HepG2 (cell line): ENCODE results near the gene PBX4. TPM values are rescaled to one million over a fixed set of nuclear protein-coding genes. Genes with fewer than 3 reads are reported as not detected.
A peak's percentile ranks its signal among the peaks of the same experiment; 100 is the strongest.

ENCODE experiments used
- ATAC-seq: fragments of 200-7000 bp; cut with Tn5 transposase; 3 replicates; pipeline ENCODE4 v1.9.1; 2020; ENCODE audit warnings: mild to moderate bottlenecking, moderate library complexity
- BruUV-seq: library from RNA; stranded (reverse); fragments of 400-500 nt; replicated peaks from 2 replicates; lab custom pipeline; 2021; lab: Mats Ljungman, UMichigan
- CTCF ChIA-PET: fragments of 300-600 bp; formaldehyde crosslinking; extraction: SDS; loops from one replicate; lab custom pipeline; 2021; ENCODE audit warnings: low total read pairs, inconsistent platforms, low intra/inter-chr PET ratio; lab: Yijun Ruan, JAX
- POLR2A ChIA-PET: fragments of 350-600 bp; sonication (Branson Sonifier 250); formaldehyde crosslinking; loops from one replicate; lab custom pipeline; 2020; ENCODE audit warnings: antibody characterized with exemption, inconsistent platforms; lab: Yijun Ruan, JAX
- DNase-seq: peaks from one replicate; pipeline ENCODE4 v3.0.0-alpha.2; 2015; ENCODE audit warnings: low spot score
- FAIRE-seq: peaks from 3 replicates; lab custom pipeline; 2011; peaks lifted over from hg19 to GRCh38; lab: Jason Lieb, UNC
- H2AFZ ChIP-seq: one replicate; pipeline ENCODE4 v1.6.1; 2011; ENCODE audit warnings: low read length, inconsistent platforms
- H3K27ac ChIP-seq: fragments of 300-600 bp; 3 replicates; pipeline ENCODE4 v1.8.0; 2011; ENCODE audit warnings: mixed run types, mild to moderate bottlenecking, mixed read lengths, low read length, inconsistent platforms; ENCODE audit not compliant: insufficient read depth; ENCODE audit errors: extremely low read length
- H3K27me3 ChIP-seq, 2 experiments: fragments of 200-600 bp in 1 of 2; 2 replicates in 1 of 2; 3 replicates in 1 of 2; pipeline versions ENCODE4 v1.6.0 to v1.8.0; 2011; ENCODE audit warnings: low read length in 2 of 2, mild to moderate bottlenecking in 2 of 2, moderate library complexity in 2 of 2, inconsistent platforms in 1 of 2; ENCODE audit not compliant: insufficient read depth in 2 of 2, control insufficient read depth in 1 of 2
- H3K36me3 ChIP-seq, 2 experiments: fragments of 200-600 bp in 1 of 2; replicated peaks in 1 of 2; 2 replicates in 1 of 2; 3 replicates in 1 of 2; pipeline versions ENCODE4 v1.5.1 to v1.8.0; 2011; ENCODE audit warnings: low read length in 2 of 2, inconsistent platforms in 1 of 2; ENCODE audit not compliant: insufficient read depth in 2 of 2, control insufficient read depth in 1 of 2
- H3K4me1 ChIP-seq: 2 replicates; pipeline ENCODE4 v1.5.1; 2012; ENCODE audit warnings: low read length, inconsistent platforms; ENCODE audit not compliant: insufficient read depth
- H3K4me2 ChIP-seq: 2 replicates; pipeline ENCODE4 v1.6.0; 2011; ENCODE audit warnings: low read depth, low read length, inconsistent platforms
- H3K4me3 ChIP-seq, 3 experiments: fragments of 200-600 bp in 1 of 3; sonication (generic), shearing (Covaris generic) in 1 of 3; replicated peaks in 1 of 3; 2 replicates each; pipeline ENCODE4 v1.5.1; 2011 to 2016; ENCODE audit warnings: low read length in 3 of 3, inconsistent platforms in 2 of 3, low read depth in 2 of 3, mild to moderate bottlenecking in 2 of 3, control low read depth in 1 of 3, mixed read lengths in 1 of 3; ENCODE audit not compliant: insufficient read depth in 1 of 3
- H3K79me2 ChIP-seq: one replicate; pipeline ENCODE4 v1.6.1; 2011; ENCODE audit warnings: low read length, inconsistent platforms; ENCODE audit not compliant: insufficient read depth
- H3K9ac ChIP-seq: 2 replicates; pipeline ENCODE4 v1.6.0; 2011; ENCODE audit warnings: mild to moderate bottlenecking, low read depth, low read length, inconsistent platforms; ENCODE audit not compliant: insufficient read depth
- H3K9me3 ChIP-seq: 2 replicates; pipeline ENCODE4 v1.5.1; 2012; ENCODE audit warnings: mild to moderate bottlenecking, low read length
- H4K20me1 ChIP-seq: 2 replicates; pipeline ENCODE4 v1.6.0; 2011; ENCODE audit warnings: inconsistent platforms, mild to moderate bottlenecking, low read length, moderate library complexity; ENCODE audit not compliant: insufficient read depth
- MAFK ChIP-seq, 2 experiments: IDR thresholded peaks in 1 of 2; conservative IDR thresholded peaks in 1 of 2; 2 replicates each; pipeline ENCODE4 v1.6.1; 2011; ENCODE audit warnings: improper control_type of control experiment in 2 of 2, low read length in 2 of 2
- RBM39 ChIP-seq: fragments of 200-400 bp; formaldehyde crosslinking; IDR thresholded peaks from one replicate; pipeline ENCODE4 v1.6.1; 2018; ENCODE audit warnings: antibody characterized with exemption, mild to moderate bottlenecking, low read depth, low read length; ENCODE audit not compliant: poor library complexity, severe bottlenecking
- ZNF629 ChIP-seq: sonication (generic); formaldehyde crosslinking; conservative IDR thresholded peaks from 2 replicates; pipeline ENCODE4 v1.5.0; 2020; ENCODE audit warnings: missing genetic modification reagents
- ZNF713 ChIP-seq: sonication (generic); formaldehyde crosslinking; IDR thresholded peaks from 2 replicates; pipeline ENCODE4 v1.4.0; 2020; ENCODE audit warnings: mild to moderate bottlenecking, missing genetic modification reagents
- WGBS: methylation state at CpG from one replicate; pipeline ENCODE4 v1.1.6; 2017; ENCODE audit warnings: low lambda C conversion rate; 5-methylcytosine and 5-hydroxymethylcytosine counted together
- in situ Hi-C: cut with HindIII; loops from 2 replicates; pipeline ENCODE4 v1.10.0; 2017; ENCODE audit warnings: low pct_unique_long_range_greater_than_20kb; ENCODE audit not compliant: extremely low pct_ligation_motif_present
- intact Hi-C: fragments of 100-400 bp; cut with micrococcal nuclease; formaldehyde crosslinking; loops from one replicate; pipeline ENCODE4 v1.10.0; 2022; ENCODE audit not compliant: unreplicated experiment
- polyA plus RNA-seq, 8 experiments: library from polyadenylated mRNA; depleted of rRNA in 3 of 8; stranded (reverse) in 7 of 8; unstranded in 1 of 8; fragments of >200 nt; fragmentation: Illumina TruSeq in 4 of 8; extraction: Trizol in 4 of 8; gene quantifications; 2 replicates each; pipeline versions ENCODE4 v1.2.1 to v1.2.3, GENCODE V29; 2011 to 2016; ENCODE audit warnings: low read depth in 4 of 8, missing spikeins in 1 of 8, mixed read lengths in 1 of 8; ENCODE audit not compliant: insufficient read depth in 1 of 8
- total RNA-seq, 5 experiments: library from RNA; depleted of rRNA; stranded (reverse); fragments of >200 nt; fragmentation: Illumina TruSeq; extraction: Trizol; gene quantifications; 2 replicates each; pipeline ENCODE4 v1.2.3, GENCODE V29; 2016; ENCODE audit warnings: low read depth in 1 of 5

Gene PBX4
- total and polyA plus RNA-seq, 2 of the 13 experiments (the other 11 are each of a cell fraction or from before 2014, with no cell fraction given) = not detected

- intact Hi-C loops = no loop called here
- WGBS = 20% methylated on average over 2 of the region's 10 CpGs
- no peak for FAIRE-seq
- BruUV-seq = no TSS peak
- ChIA-PET CTCF (no interaction called here), POLR2A (no interaction called here)
- Histone ChIP-seq H3K27me3 (peaks cover 4 to 56% of the 10 kb centered on the region in 2 experiments; a peak in 4 of 5 replicates), H3K79me2 (no peaks in the 10 kb centered on the region), H3K4me1 (no peaks in the 10 kb centered on the region), H3K9ac (no peak overlapping the region), H3K4me2 (no peak overlapping the region), H2AFZ (no peak overlapping the region), H3K4me3 (no peak overlapping the region), H3K27ac (no peak overlapping the region), H3K9me3 (no peaks in the 10 kb centered on the region), H3K36me3 (no peaks in the 10 kb centered on the region), H4K20me1 (no peaks in the 10 kb centered on the region)
- in situ Hi-C loops = loop anchor here (25.0 kb wide), 1 partner anchor 1011 kb away; the partner anchor contains the start of gene ZNF737
- no peak for ATAC-seq
- no peak for DNase-seq
- TF ChIP-seq ZNF629 (CRISPR knock-in tag) (peak; percentile 66), ZNF713 (CRISPR knock-in tag) (no peak)
Measured at GRCh38 chr19:19550972-19551852, 67.3 kb downstream of the PBX4 start.

- ATAC-seq = no peak
- H2AFZ ChIP-seq = no peak overlapping the region
- H3K4me3 ChIP-seq = no peak overlapping the region
- DNase-seq = no peak
- intact Hi-C loops (no loop called here), in situ Hi-C loops (loop anchor here (25.0 kb wide), 1 partner anchor 1012 kb away; the partner anchor contains the start of gene ZNF737)
- no peaks in the 10 kb centered on the region for H3K9me3 ChIP-seq
- H3K4me2 ChIP-seq = no peak overlapping the region
- no peaks in the 10 kb centered on the region for H3K4me1 ChIP-seq
- no peak overlapping the region for H3K9ac ChIP-seq
- BruUV-seq = no TSS peak
- no peaks in the 10 kb centered on the region for H4K20me1 ChIP-seq
- H3K79me2 ChIP-seq = no peaks in the 10 kb centered on the region
- H3K27me3 ChIP-seq = peaks cover 6 to 59% of the 10 kb centered on the region in 2 experiments; a peak in 4 of 5 replicates
- 0% methylated on average over 6 of the region's 8 CpGs for WGBS
- POLR2A ChIA-PET = no interaction called here
- TF ChIP-seq RBM39 = no peak
- TF ChIP-seq MAFK (conservative IDR thresholded peaks at IDR 0.05 in 1 of 2, IDR thresholded peaks at IDR 0.05 in 1 of 2; ENCODE audit: low read length in 2 of 2) = peak in 1 of 2 experiments; percentile 11; a peak in 1 of 4 replicates
- TF ChIP-seq, all 625 proteins: peak for 1
- no peak for FAIRE-seq
- CTCF ChIA-PET = no interaction called here
- H3K36me3 ChIP-seq = no peaks in the 10 kb centered on the region
- H3K27ac ChIP-seq = no peak overlapping the region
Measured at GRCh38 chr19:19550485-19550929, 68.0 kb downstream of the PBX4 start.
